Measurements from ENCODE around the gene CDK6.
"Not testable (repeated sequence)": the region's sequence is repeated elsewhere in the genome, so short reads cannot be mapped to it uniquely, and the experiment has no call there.

Gene CDK6

DNA sequence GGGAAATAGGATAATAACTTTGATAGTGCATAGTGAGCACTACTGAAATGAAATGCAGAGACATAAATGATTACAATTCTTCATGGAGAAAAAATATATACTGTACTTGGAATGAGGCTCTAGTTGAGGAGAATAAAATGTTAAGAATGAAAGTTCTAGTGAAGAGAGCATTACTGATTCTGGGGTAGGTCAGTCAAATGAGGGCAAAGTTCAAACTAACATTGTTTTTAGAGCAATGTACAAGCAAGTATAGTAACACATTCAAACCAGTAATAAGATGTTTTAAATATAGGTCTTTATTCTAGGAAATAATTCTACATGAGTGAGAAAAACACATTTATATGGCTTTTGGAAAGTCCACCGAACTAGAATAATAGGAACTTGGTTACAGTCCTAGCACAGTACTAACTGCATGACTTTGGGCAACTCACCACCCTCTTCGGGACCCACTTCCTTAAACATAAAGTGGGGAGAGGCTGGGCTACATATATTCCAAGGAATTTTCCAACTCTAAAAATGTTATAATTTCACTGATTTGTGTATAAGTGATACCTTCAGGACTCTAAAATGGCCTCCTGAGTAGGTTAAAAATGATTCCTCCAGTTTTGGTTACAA lies 86.4 kb downstream of the CDK6 start:
- ChIA-PET CTCF (no interaction called here), POLR2A (no interaction called here)
- no peak for DNase-seq (ENCODE audit: extremely low spot score)
- TF ChIP-seq HDGF (IDR thresholded peaks at IDR 0.05; ENCODE audit: borderline replicate concordance) (no peak), ZNF384 (IDR thresholded peaks at IDR 0.05) (no peak), FOXM1 (IDR thresholded peaks at IDR 0.05; ENCODE audit: borderline replicate concordance) (no peak), ARNT (IDR thresholded peaks at IDR 0.05) (no peak), TARDBP (IDR thresholded peaks at IDR 0.05) (no peak), FOXA1 (IDR thresholded peaks at IDR 0.05) (no peak), CTBP1 (IDR thresholded peaks at IDR 0.05; ENCODE audit: borderline replicate concordance) (no peak), SUZ12 (IDR thresholded peaks at IDR 0.05) (no peak), LEF1 (IDR thresholded peaks at IDR 0.05; ENCODE audit: borderline replicate concordance) (no peak), ELF4 (IDR thresholded peaks at IDR 0.05) (no peak), BHLHE40 (IDR thresholded peaks at IDR 0.05; ENCODE audit: borderline replicate concordance) (no peak)
- TF ChIP-seq, protein P1, sequence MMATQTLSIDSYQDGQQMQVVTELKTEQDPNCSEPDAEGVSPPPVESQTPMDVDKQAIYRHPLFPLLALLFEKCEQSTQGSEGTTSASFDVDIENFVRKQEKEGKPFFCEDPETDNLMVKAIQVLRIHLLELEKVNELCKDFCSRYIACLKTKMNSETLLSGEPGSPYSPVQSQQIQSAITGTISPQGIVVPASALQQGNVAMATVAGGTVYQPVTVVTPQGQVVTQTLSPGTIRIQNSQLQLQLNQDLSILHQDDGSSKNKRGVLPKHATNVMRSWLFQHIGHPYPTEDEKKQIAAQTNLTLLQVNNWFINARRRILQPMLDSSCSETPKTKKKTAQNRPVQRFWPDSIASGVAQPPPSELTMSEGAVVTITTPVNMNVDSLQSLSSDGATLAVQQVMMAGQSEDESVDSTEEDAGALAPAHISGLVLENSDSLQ (IDR thresholded peaks at IDR 0.05): no peak

DNA sequence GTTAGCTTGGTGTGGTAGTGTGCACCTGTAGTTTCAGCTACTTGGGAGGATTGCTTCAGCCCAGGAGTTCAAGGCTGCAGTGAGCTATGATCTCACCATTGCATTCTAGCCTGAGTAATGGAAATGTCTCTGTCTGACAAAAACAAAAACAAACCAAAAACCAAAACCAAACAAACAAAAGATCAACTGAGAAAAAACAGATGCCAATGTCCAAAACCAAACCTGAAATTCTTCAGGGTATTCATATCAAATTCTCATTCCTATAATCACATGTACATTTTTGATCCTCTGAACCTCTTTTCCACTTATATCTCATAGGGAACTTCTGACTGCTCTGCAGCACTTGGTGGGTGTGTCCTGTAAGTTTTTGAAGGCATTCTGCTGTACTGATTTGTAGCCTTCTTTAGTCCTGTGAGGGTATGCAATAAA lies 87.0 kb downstream of the CDK6 start:
- CTCF ChIA-PET: no interaction called here
- TF ChIP-seq, protein P1 (IDR thresholded peaks at IDR 0.05): no peak
- TF ChIP-seq FOXA1 (IDR thresholded peaks at IDR 0.05): no peak
- TF ChIP-seq ELF4 (IDR thresholded peaks at IDR 0.05): no peak
- no peak for TF ChIP-seq FOXM1 (IDR thresholded peaks at IDR 0.05; ENCODE audit: borderline replicate concordance)
- no peak for TF ChIP-seq BHLHE40 (IDR thresholded peaks at IDR 0.05; ENCODE audit: borderline replicate concordance)
- TF ChIP-seq LEF1 (IDR thresholded peaks at IDR 0.05; ENCODE audit: borderline replicate concordance): no peak
- TF ChIP-seq HDGF (IDR thresholded peaks at IDR 0.05; ENCODE audit: borderline replicate concordance): no peak
- TF ChIP-seq ZNF384 (IDR thresholded peaks at IDR 0.05): no peak
- no peak for TF ChIP-seq NFRKB (IDR thresholded peaks at IDR 0.05)
- TF ChIP-seq SP1 (IDR thresholded peaks at IDR 0.05): no peak
- TF ChIP-seq CTBP1 (IDR thresholded peaks at IDR 0.05; ENCODE audit: borderline replicate concordance): no peak
- no peak for TF ChIP-seq TARDBP (IDR thresholded peaks at IDR 0.05)
- TF ChIP-seq SUZ12 (IDR thresholded peaks at IDR 0.05): no peak
- TF ChIP-seq ARNT (IDR thresholded peaks at IDR 0.05): no peak
- TF ChIP-seq L3MBTL2 (conservative IDR thresholded peaks at IDR 0.05): no peak
- TF ChIP-seq FOXK2 (IDR thresholded peaks at IDR 0.05): no peak
- no peak for DNase-seq (ENCODE audit: extremely low spot score)
- POLR2A ChIA-PET: no interaction called here

DNA sequence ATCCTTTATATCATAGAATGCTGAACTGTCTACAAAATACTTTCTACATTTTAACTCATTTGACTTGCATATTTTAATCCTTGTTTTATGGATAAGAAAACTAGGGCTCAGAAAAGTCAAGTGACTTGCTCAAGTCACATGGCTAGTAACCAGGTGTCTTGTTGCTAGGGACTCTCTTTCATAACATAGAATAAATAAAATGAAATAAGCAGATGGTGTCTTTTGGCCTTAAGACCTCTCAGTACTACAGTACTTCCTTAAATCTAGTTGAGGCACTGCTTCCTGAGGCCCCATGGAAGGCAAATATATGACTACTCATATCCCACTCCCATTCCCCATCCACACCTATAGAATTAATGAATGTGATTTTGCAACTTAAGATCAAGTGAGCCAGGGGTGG lies 87.9 kb downstream of the CDK6 start:
- ChIA-PET CTCF (no interaction called here), POLR2A (no interaction called here)
- no peak for DNase-seq (ENCODE audit: extremely low spot score)
- TF ChIP-seq FOXM1 (IDR thresholded peaks at IDR 0.05; ENCODE audit: borderline replicate concordance) (no peak), NFRKB (IDR thresholded peaks at IDR 0.05) (no peak), ELF4 (IDR thresholded peaks at IDR 0.05) (no peak), ZNF384 (IDR thresholded peaks at IDR 0.05) (no peak), LEF1 (IDR thresholded peaks at IDR 0.05; ENCODE audit: borderline replicate concordance) (no peak), CTBP1 (IDR thresholded peaks at IDR 0.05; ENCODE audit: borderline replicate concordance) (no peak), SUZ12 (IDR thresholded peaks at IDR 0.05) (no peak), SP1 (IDR thresholded peaks at IDR 0.05) (no peak), BHLHE40 (IDR thresholded peaks at IDR 0.05; ENCODE audit: borderline replicate concordance) (no peak), FOXA1 (IDR thresholded peaks at IDR 0.05) (no peak), L3MBTL2 (conservative IDR thresholded peaks at IDR 0.05) (no peak), ARNT (IDR thresholded peaks at IDR 0.05) (no peak), TARDBP (IDR thresholded peaks at IDR 0.05) (no peak), HDGF (IDR thresholded peaks at IDR 0.05; ENCODE audit: borderline replicate concordance) (no peak)
- TF ChIP-seq, protein P1 (IDR thresholded peaks at IDR 0.05): no peak

DNA sequence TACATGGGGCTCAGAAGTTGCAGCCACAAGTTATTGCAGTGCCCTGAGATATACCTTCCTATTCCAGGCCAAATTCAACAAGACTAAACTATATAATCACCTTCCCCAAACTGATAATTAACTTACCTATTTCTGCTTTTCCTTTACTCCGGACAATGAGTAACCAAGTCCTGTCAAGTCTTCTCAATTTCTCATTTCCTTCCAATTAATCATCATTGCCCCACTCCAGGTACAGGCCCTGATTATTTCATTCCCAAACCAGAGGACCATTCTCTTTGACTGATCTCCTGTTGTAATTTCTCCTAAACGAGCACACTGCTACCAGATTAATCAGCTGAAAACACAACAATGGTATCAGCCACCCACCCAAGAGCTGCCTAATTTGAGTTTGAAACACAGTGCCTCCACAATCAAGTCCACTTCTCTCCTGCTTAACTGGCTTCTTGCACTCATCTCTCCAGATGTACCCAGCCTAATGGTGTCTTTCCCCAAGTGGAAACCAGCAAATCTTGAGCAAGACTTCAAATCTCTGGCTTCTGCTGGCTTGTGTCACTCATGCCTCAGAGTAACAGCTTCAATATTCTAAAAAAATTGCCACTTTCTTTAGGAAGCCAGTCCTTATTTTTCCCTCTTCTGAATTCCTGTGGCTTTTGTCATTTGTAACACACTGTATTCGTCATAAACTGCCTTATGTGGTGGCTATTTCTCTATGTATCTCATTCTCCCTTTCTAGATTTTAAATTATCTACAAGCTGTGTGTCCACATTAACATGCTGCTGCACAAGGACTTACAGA lies 89.1 kb downstream of the CDK6 start:
- POLR2A ChIA-PET: no interaction called here

DNA sequence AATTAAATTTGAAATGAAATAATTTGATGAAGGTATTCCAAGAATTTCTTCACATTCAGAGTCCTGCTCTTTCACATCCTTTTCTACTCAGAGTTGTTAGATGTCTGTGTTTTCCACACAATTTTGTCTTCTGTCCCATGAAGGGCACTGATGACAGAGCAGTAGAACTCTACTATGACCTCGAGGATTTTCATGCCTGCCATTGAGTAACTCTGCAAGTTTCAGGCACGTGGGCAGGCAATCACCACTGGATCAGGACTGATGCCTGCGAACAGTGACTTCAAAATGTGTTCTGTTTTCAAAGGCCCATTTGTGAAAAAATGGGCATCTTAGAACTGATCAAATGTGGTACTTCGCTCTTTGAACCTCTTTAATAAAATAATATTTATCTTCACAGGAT lies 91.1 kb downstream of the CDK6 start:
- CTCF ChIA-PET: no interaction called here

More for the DNA sequence above, 89.1 kb downstream of the CDK6 start:
- CTCF ChIA-PET: no interaction called here
- no peak for DNase-seq (ENCODE audit: extremely low spot score)
- TF ChIP-seq L3MBTL2 (conservative IDR thresholded peaks at IDR 0.05): no peak

DNA sequence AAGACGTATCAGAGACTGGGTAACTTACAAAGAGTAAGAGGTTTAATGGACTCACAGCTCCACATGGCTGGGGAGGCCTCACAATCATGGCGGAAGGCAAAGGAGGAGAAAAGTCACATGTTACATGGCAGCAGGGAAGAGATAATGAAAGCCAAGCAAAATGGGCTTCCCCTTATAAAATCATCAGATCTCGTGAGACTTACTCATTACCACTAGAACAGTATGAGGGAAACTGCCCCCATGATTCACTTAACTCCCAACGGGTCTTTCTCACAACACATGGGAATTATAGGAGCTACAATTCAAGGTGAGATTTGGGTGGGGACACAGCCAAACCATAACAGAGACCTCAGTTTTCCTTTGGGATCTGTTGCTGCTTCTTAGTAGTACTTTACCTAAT lies 92.2 kb downstream of the CDK6 start:
- POLR2A ChIA-PET; DNase-seq (ENCODE audit: extremely low spot score): not testable (repeated sequence)
- CTCF ChIA-PET: interaction anchor here (0.5 kb wide), 1 partner anchor 123 kb away, joined by 3 read pairs; no protein-coding TSS in a partner anchor

More for the DNA sequence above, 91.1 kb downstream of the CDK6 start:
- POLR2A ChIA-PET: no interaction called here
- TF ChIP-seq LEF1 (IDR thresholded peaks at IDR 0.05; ENCODE audit: borderline replicate concordance): no peak
- TF ChIP-seq FOXA1 (IDR thresholded peaks at IDR 0.05): no peak
- TF ChIP-seq FOXM1 (IDR thresholded peaks at IDR 0.05; ENCODE audit: borderline replicate concordance): no peak
- no peak for TF ChIP-seq HDGF (IDR thresholded peaks at IDR 0.05; ENCODE audit: borderline replicate concordance)
- TF ChIP-seq, protein P1 (IDR thresholded peaks at IDR 0.05): no peak
- no peak for TF ChIP-seq NFRKB (IDR thresholded peaks at IDR 0.05)
- TF ChIP-seq TARDBP (IDR thresholded peaks at IDR 0.05): no peak
- TF ChIP-seq L3MBTL2 (conservative IDR thresholded peaks at IDR 0.05): no peak
- TF ChIP-seq CTBP1 (IDR thresholded peaks at IDR 0.05; ENCODE audit: borderline replicate concordance): no peak
- TF ChIP-seq SUZ12 (IDR thresholded peaks at IDR 0.05): no peak
- no peak for TF ChIP-seq BHLHE40 (IDR thresholded peaks at IDR 0.05; ENCODE audit: borderline replicate concordance)
- TF ChIP-seq ARNT (IDR thresholded peaks at IDR 0.05): no peak
- TF ChIP-seq ELF4 (IDR thresholded peaks at IDR 0.05): no peak
- no peak for DNase-seq (ENCODE audit: extremely low spot score)
